Hepatocyte (in vitro differentiated cells): ENCODE results near the gene LY9. TPM values are rescaled to one million over a fixed set of nuclear protein-coding genes. Genes with fewer than 3 reads are reported as not detected.

Source experiments
- DNase-seq: peaks from one replicate; pipeline ENCODE4 v3.0.0-alpha.2; 2016; ENCODE audit warnings: low spot score
- H2AFZ ChIP-seq: fragments of 200-600 bp; sonication (generic); 2 replicates; pipeline ENCODE4 v1.6.0; 2016; ENCODE audit warnings: antibody characterized with exemption, mild to moderate bottlenecking
- H3K27ac ChIP-seq: fragments of 200-600 bp; sonication (generic); 2 replicates; pipeline ENCODE4 v1.5.1; 2016; ENCODE audit warnings: mild to moderate bottlenecking
- H3K27me3 ChIP-seq: fragments of 200-600 bp; sonication (generic); 2 replicates; pipeline ENCODE4 v1.6.1; 2016
- H3K36me3 ChIP-seq: fragments of 200-600 bp; sonication (generic); replicated peaks from 2 replicates; pipeline ENCODE4 v1.5.1; 2016; ENCODE audit warnings: low read depth; ENCODE audit not compliant: insufficient read depth
- H3K4me1 ChIP-seq: fragments of 200-600 bp; sonication (generic); 2 replicates; pipeline ENCODE4 v1.5.1; 2016; ENCODE audit warnings: mild to moderate bottlenecking, moderate library complexity; ENCODE audit not compliant: insufficient read depth
- H3K4me2 ChIP-seq: fragments of 200-600 bp; sonication (generic); 2 replicates; pipeline ENCODE4 v1.6.0; 2016
- H3K4me3 ChIP-seq: fragments of 200-600 bp; sonication (generic); 2 replicates; pipeline ENCODE4 v1.5.1; 2016; ENCODE audit warnings: mild to moderate bottlenecking
- H3K79me2 ChIP-seq: fragments of 200-600 bp; sonication (generic); 2 replicates; pipeline ENCODE4 v1.6.0; 2017; ENCODE audit warnings: mild to moderate bottlenecking
- H3K9me2 ChIP-seq: fragments of 200-600 bp; sonication (generic); replicated peaks from 2 replicates; pipeline ENCODE4 v1.6.0; 2017; ENCODE audit warnings: mild to moderate bottlenecking; ENCODE audit not compliant: insufficient read depth
- H3K9me3 ChIP-seq: fragments of 200-600 bp; sonication (generic); 2 replicates; pipeline ENCODE4 v1.5.1; 2016; ENCODE audit warnings: low read depth, mild to moderate bottlenecking
- H4K20me1 ChIP-seq: fragments of 200-600 bp; sonication (generic); 2 replicates; pipeline ENCODE4 v1.6.0; 2016; ENCODE audit warnings: mild to moderate bottlenecking; ENCODE audit not compliant: insufficient read depth, poor library complexity, severe bottlenecking
- EZH2 ChIP-seq: fragments of 200-600 bp; sonication (generic); IDR thresholded peaks from 2 replicates; pipeline ENCODE4 v1.6.1; 2016; ENCODE audit warnings: antibody characterized with exemption, mild to moderate bottlenecking, borderline replicate concordance
- EZH2phosphoT487 ChIP-seq: fragments of 200-600 bp; sonication (generic); IDR thresholded peaks from one replicate; pipeline ENCODE4 v1.6.1; 2018; ENCODE audit warnings: antibody characterized with exemption, mild to moderate bottlenecking, low read depth, moderate library complexity; ENCODE audit not compliant: unreplicated experiment, severe bottlenecking
- WGBS: methylation state at CpG from one replicate; pipeline ENCODE4 v1.1.6; 2016; ENCODE audit warnings: low lambda C conversion rate; ENCODE audit errors: missing lambda C conversion rate; 5-methylcytosine and 5-hydroxymethylcytosine counted together
- polyA plus RNA-seq: library from polyadenylated mRNA; unstranded; fragments of >200 nt; fragmentation: Nextera tagmentation; extraction: Ambion mirVana; gene quantifications from 2 replicates; pipeline ENCODE4 v1.2.1, GENCODE V29; 2016
- total RNA-seq: library from RNA; depleted of rRNA; stranded (reverse); fragments of >200 nt; gene quantifications from 2 replicates; pipeline ENCODE4 v1.2.3, GENCODE V29; 2014
- TF ChIP-seq, protein P1 (sequence below): fragments of 200-600 bp; sonication (generic); IDR thresholded peaks from 2 replicates; pipeline ENCODE4 v1.5.1; 2016; ENCODE audit warnings: antibody characterized with exemption, mild to moderate bottlenecking; ENCODE audit not compliant: poor library complexity

LY9 gene
- total and polyA plus RNA-seq, 2 experiments from 2014 or later: not detected

DNA sequence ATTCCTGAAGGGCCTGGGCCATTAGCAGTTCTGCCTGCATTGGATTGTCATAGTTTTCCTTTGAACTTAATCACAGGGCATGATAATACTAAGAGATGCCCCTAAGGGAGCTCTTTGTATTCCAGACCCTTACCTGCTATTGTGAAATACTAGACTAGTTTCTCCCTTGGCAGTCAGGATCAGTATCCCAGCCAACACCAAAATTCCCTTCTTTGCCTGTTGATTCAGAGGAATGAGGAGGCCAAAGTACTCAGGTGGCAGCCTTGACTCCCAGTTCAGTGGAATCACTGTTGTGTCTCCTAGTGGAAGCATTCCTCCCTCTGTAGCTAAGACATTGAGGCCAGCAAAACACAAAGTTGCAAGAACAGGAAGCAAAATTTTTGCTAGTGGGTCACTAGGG, 36.2 kb upstream of the LY9 start:
- no peaks in the 10 kb centered on the region for H3K36me3 ChIP-seq
- TF ChIP-seq EZH2 (no peak), EZH2phosphoT487 (no peak)
- TF ChIP-seq, protein P1, sequence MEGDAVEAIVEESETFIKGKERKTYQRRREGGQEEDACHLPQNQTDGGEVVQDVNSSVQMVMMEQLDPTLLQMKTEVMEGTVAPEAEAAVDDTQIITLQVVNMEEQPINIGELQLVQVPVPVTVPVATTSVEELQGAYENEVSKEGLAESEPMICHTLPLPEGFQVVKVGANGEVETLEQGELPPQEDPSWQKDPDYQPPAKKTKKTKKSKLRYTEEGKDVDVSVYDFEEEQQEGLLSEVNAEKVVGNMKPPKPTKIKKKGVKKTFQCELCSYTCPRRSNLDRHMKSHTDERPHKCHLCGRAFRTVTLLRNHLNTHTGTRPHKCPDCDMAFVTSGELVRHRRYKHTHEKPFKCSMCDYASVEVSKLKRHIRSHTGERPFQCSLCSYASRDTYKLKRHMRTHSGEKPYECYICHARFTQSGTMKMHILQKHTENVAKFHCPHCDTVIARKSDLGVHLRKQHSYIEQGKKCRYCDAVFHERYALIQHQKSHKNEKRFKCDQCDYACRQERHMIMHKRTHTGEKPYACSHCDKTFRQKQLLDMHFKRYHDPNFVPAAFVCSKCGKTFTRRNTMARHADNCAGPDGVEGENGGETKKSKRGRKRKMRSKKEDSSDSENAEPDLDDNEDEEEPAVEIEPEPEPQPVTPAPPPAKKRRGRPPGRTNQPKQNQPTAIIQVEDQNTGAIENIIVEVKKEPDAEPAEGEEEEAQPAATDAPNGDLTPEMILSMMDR: no peak
- no peaks in the 10 kb centered on the region for H3K4me1 ChIP-seq
- H4K20me1 ChIP-seq: no peaks in the 10 kb centered on the region
- no peaks in the 10 kb centered on the region for H3K9me3 ChIP-seq
- H3K9me2 ChIP-seq: no peaks in the 10 kb centered on the region
- no peak overlapping the region for H3K4me2 ChIP-seq
- DNase-seq: no peak
- H3K27ac ChIP-seq: no peak overlapping the region
- H3K79me2 ChIP-seq: no peaks in the 10 kb centered on the region
- no peak overlapping the region for H3K4me3 ChIP-seq
- no peak overlapping the region for H2AFZ ChIP-seq
- H3K27me3 ChIP-seq: no peaks in the 10 kb centered on the region

DNA sequence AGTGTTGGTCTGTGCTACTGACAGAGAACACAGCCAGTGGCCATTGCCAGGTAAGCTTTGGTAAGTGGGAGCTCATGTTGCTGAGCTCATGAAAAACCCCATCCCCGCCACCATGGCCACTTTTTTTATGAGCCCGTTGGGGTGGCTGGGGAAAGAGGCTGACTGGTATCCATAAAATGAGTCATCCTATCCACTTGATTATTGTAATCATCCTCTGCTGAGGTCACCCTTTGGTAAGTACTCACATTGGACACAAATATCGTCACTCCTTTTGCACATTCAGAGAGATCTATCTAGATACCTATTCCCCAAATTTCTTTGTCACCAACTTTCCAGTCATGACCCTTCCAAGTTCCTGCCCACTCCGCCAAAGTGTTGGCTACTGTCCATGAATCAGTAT, 34.9 kb upstream of the LY9 start:
- H3K27ac ChIP-seq: no peak overlapping the region
- no peak for DNase-seq
- no peaks in the 10 kb centered on the region for H3K4me1 ChIP-seq
- H2AFZ ChIP-seq: no peak overlapping the region
- 89% methylated on average over 4 of the region's 4 CpGs for WGBS
- no peaks in the 10 kb centered on the region for H3K9me3 ChIP-seq
- H4K20me1 ChIP-seq: no peaks in the 10 kb centered on the region
- no peaks in the 10 kb centered on the region for H3K9me2 ChIP-seq
- H3K4me3 ChIP-seq: no peak overlapping the region
- no peak overlapping the region for H3K4me2 ChIP-seq
- H3K79me2 ChIP-seq: no peaks in the 10 kb centered on the region
- TF ChIP-seq EZH2 (no peak), EZH2phosphoT487 (no peak)
- TF ChIP-seq, protein P1: no peak
- no peaks in the 10 kb centered on the region for H3K36me3 ChIP-seq
- no peaks in the 10 kb centered on the region for H3K27me3 ChIP-seq

DNA sequence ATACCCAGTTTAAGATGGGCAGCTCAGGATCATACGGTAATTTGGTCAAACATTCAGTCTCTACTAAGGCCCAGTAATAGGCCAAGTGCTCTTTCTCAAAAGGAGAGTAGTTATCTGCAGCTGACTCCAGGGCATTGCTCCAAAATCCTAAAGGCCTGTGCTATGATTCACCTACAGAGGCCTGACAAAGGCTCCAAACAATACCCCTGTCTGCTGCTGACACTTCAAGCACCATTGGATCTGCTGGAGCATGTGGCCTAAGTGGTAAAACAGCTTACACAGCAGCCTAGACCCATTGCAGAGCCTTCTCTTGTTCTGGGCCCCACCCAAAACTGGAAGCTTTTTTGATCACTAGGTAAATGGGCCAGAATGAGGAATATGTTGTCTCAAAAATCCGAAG, 34.1 kb upstream of the LY9 start:
- no peaks in the 10 kb centered on the region for H3K36me3 ChIP-seq
- no peak overlapping the region for H3K4me2 ChIP-seq
- no peak overlapping the region for H2AFZ ChIP-seq
- no peaks in the 10 kb centered on the region for H4K20me1 ChIP-seq
- WGBS: 76% methylated on average over 2 of the region's 2 CpGs
- no peak for TF ChIP-seq EZH2phosphoT487
- TF ChIP-seq, protein P1: no peak
- TF ChIP-seq EZH2: no peak
- no peaks in the 10 kb centered on the region for H3K79me2 ChIP-seq
- no peaks in the 10 kb centered on the region for H3K27me3 ChIP-seq
- H3K9me2 ChIP-seq: no peaks in the 10 kb centered on the region
- no peaks in the 10 kb centered on the region for H3K4me1 ChIP-seq
- H3K4me3 ChIP-seq: no peak overlapping the region
- H3K27ac ChIP-seq: no peak overlapping the region
- no peak for DNase-seq
- H3K9me3 ChIP-seq: no peaks in the 10 kb centered on the region

DNA sequence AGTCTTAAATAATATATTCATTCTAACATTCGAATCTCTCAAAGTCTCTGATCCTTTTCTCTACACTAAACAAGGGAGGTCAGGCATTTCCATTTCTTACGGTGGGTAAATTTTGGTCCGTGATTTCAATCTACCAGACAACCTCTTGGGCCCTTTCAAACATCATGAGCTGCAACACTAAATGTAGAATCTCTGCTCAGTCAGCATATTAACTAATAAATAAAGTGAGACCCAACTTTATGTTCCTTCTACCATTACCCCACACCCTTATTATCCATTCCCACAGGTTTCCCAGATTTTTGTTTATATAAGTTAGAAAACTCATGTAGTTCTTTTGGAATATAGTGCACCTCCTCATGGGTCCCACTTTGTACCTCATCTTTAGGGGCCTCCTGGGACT, 32.0 kb upstream of the LY9 start:
- no peak for DNase-seq
- 92% methylated on average over 3 of the region's 3 CpGs for WGBS
- no peaks in the 10 kb centered on the region for H4K20me1 ChIP-seq

More for the DNA sequence above, 32.0 kb upstream of the LY9 start:
- Histone ChIP-seq H3K9me2 (no peaks in the 10 kb centered on the region), H2AFZ (no peak overlapping the region), H3K79me2 (no peaks in the 10 kb centered on the region), H3K9me3 (no peaks in the 10 kb centered on the region), H3K36me3 (no peaks in the 10 kb centered on the region), H3K4me3 (no peak overlapping the region), H3K27ac (no peak overlapping the region), H3K4me1 (no peaks in the 10 kb centered on the region), H3K27me3 (no peaks in the 10 kb centered on the region), H3K4me2 (no peak overlapping the region)
- no peak for TF ChIP-seq EZH2phosphoT487
- TF ChIP-seq, protein P1: no peak
- no peak for TF ChIP-seq EZH2
